Lower leg skin (tissue), 3 donors: Measurements from ENCODE around the gene RNF141.

Source experiments
- POLR2A ChIP-seq, 2 donors: fragments of 450-650 bp; IDR thresholded peaks; one replicate each; pipeline ENCODE4 v1.6.1; 2016 to 2017; ENCODE audit warnings: antibody characterized with exemption in 2 of 2, mild to moderate bottlenecking in 1 of 2, moderate library complexity in 1 of 2
- TF ChIP-seq, protein P1 (sequence below), 3 donors: fragments of 450-650 bp; IDR thresholded peaks; one replicate each; pipeline ENCODE4 v1.5.1; 2016; ENCODE audit warnings: antibody characterized with exemption in 3 of 3, mild to moderate bottlenecking in 3 of 3, moderate library complexity in 2 of 3

DNA sequence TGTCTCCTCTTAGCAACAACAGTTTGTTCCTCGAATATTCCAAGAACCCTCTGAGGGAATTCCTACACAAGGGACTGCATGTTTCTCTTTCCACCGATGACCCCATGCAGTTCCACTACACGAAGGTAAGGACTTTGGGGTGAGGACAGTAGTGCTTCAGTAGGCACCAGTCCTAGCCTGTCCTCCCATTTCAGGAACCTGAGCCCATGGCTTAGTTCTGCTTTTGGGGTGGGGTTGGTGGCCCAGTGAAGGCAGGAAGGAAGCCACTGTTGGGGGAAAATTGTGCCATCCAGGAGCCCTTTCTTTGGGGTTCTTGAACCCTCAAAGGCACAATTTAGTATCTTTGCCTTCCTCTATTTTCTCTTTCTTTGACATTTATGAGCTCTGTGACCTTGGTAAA is 38.2 kb downstream of the RNF141 start:
- TF ChIP-seq, protein P1, sequence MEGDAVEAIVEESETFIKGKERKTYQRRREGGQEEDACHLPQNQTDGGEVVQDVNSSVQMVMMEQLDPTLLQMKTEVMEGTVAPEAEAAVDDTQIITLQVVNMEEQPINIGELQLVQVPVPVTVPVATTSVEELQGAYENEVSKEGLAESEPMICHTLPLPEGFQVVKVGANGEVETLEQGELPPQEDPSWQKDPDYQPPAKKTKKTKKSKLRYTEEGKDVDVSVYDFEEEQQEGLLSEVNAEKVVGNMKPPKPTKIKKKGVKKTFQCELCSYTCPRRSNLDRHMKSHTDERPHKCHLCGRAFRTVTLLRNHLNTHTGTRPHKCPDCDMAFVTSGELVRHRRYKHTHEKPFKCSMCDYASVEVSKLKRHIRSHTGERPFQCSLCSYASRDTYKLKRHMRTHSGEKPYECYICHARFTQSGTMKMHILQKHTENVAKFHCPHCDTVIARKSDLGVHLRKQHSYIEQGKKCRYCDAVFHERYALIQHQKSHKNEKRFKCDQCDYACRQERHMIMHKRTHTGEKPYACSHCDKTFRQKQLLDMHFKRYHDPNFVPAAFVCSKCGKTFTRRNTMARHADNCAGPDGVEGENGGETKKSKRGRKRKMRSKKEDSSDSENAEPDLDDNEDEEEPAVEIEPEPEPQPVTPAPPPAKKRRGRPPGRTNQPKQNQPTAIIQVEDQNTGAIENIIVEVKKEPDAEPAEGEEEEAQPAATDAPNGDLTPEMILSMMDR (IDR thresholded peaks at IDR 0.05): no peak
- TF ChIP-seq POLR2A (IDR thresholded peaks at IDR 0.05): no peak
